Middle frontal gyrus (tissue), 1 donor: ENCODE measurements around the gene REX1BD.

Source experiments
- DNase-seq: peaks from one replicate; pipeline ENCODE4 v3.0.0-alpha.2; 2015; ENCODE audit warnings: low spot score; ENCODE audit errors: extremely low spot score

The REX1BD gene

DNA sequence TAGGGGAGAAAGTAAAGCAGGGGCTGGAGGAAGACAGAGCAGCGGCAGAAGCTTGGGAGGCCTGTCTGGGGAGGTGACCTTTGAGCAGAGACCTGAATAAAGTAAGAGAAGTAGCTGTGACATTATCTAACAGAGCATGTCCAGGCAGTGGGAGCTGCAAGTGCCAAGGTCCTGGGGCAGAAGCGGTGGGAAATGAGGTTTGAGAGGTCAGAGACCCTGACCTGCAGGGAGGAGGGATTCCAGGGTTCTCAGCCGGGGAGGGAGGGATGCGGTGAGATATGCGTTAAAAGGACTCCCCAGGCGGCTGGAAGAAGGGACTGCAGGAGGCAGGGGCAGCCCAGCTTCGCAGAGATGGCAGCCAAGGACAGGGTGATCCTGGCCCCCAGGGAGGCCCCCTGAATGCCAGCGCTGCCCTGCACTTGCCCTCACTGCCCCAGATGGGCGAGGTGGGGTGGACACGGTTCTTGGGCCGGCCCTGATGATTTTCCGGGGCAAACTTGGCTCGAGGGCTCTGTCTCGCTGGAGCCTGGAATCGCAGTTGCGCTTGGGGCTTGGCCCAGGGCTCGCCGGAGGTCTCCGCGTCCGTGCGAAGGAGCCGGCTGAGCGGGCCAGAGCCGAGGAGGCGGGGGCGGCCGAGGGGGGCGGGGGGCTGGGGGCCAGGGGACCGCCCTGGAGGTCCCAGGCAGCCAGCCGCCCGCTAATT is 14.8 kb downstream of the REX1BD start:
- DNase-seq, result no peak

DNA sequence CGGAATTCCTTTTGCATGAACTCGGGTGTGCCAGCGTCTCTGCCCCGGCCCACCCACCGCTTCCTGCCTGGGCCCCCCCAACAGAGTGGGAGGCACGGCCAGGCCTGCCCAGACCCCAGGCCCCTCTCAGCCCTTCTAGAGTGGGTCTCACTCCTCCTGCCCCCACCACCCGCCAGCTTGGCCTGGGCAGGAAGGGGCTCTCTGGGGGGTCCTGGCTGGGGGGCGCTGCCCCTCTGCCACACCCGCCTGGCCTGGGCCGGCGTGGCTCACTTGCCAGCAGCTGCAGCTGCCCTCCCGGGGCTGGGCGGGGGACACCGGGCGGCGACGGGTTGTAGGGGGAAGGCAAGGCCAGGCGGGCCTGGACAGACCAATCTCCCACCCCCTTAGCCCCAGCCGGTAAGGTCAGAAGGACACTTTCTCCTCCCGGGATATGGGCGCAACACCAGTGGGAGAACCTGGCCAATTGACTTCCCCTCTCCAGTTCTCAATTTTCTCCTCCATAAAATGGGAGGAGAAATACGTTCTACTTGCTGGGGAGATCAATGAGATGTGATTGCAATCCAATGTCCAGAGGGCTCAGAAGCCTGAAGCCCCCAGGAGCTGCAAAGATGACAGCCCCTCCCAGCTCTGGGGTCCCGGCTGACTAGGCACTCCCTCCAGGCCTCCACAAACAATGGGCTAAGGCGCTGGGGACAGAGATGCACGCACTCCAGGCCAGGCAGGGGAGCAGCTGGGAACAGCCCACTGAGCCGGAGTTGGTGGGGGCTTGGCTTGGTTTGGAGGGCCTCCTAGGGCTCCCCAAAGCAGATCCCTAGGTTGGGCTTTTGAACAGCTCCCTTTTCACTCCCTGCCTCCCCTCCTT is 15.6 kb downstream of the REX1BD start:
- DNase-seq, result no peak

DNA sequence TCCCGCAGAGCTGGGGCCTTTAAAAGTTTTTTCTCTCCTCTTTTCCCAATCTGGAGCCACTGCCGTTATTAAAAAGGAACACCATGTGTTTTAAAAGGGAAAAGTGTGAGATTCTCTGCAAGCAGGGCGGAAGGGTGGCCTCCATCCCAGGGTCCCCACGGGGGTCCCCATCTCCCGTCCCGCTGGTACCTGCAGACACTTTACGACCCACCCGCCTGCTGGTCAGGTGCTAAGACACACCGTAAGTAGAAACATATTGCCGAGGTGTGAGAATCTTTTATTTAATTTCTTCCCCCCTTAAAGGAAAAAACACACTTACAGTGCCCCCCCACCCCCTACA is 16.2 kb downstream of the REX1BD start:
- no peak for DNase-seq

DNA sequence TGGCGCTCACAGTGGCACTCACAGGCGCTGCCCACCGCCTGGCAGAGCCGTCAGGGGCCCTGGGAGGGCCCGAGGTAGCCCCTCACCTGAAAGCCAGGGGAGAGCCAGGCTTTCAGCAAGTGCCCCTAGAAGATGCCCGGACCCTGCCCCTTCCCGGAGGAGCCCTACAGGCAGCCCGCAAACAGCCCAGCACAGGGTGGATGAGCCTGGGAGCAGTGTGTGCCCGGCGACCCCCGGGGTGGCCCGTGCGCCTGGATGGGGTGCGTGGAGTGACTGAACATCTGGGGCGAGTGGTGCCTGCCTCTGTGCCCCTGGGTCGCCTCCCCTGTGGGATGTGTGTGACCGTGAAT is 16.6 kb downstream of the REX1BD start:
- no peak for DNase-seq

DNA sequence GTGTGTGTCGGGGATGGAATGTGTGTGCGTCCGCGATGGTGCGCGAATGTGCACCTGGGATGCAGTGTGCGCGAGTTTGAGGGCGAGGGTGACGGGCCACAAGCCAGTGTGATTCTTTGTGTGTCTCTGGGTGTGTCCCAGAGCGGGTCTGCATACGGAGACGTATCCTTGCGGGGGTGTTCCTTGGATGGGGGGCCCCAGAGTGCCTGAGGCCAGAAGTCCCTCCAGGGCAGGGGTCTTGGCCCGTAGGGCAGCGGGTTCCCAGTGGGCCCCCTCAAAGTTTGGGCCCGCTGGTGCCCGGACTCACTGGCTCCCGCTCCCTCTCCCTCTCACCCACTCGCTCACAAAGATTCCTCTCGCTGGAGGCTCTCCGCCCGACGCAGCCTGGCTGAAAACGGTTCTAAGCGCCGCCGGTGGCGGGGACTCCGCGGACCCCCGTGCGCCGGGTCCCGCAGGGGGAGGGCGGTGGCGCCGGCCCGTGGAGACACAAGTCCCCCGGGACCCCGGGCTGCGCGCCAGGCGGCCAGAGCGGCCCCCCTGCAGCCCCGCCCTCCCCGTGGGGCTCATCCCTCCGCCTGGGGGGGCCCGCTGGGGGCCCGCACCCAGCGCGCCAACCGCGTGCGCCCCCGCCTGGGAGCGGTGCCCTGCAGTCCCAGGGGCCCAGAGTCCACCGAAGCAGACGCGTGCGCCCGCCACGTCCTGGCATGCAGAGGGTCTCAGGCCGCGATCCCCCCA is 17.1 kb downstream of the REX1BD start:
- DNase-seq, result no peak

DNA sequence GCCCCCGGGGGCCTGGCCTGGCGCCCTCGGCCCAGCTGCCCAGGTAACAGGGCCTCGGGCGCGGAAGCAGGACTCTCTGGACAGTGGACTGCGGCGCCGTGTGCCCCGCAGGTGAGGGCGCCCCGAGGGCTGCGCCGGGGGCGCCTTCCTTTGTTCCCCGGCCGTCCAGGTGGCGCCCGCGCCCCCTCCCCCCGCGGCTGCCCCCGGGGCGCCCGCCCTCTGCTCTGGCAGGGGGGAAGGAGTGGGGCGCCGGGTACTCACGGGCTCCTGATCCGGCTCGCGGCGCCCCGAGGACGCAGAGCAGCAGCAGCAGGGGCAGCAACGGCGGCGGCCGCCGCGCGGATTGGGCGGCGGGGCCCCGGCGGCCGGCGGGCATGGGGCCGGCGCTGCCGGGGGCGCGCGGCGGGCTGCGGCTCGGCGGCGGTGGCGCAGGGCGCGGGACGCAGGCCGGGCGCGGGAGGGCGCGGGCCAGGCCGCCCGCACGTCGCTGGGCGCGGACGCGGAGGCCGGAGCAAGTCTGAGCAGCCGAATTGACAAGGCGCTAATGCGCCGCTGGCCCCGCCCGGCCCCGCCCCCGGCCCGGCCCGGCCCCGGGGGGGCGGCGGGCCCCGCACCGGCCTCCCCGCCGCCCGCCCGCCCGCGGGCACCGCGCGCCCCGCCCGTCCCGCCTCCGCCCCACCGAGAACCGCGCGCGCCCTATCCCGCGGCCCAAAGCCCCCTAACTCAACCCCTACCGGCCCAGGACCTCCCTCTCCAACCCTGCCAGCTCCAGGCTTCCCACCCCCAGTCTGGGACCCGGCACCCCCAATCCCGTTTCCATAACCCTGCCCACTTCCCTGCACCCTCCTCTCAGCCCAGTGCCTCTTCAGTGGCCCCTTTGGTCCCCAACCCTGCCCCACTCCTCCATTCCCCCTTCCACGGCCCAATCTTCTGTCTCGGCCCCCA is 18.0 kb downstream of the REX1BD start, which contains the start of gene CRLF1:
Gene CRLF1, minus strand, starts transcription at position 519 of the 945 bp plus-strand sequence. Its CDS starts 143 bp downstream, at position 376.
- DNase-seq, result no peak

DNA sequence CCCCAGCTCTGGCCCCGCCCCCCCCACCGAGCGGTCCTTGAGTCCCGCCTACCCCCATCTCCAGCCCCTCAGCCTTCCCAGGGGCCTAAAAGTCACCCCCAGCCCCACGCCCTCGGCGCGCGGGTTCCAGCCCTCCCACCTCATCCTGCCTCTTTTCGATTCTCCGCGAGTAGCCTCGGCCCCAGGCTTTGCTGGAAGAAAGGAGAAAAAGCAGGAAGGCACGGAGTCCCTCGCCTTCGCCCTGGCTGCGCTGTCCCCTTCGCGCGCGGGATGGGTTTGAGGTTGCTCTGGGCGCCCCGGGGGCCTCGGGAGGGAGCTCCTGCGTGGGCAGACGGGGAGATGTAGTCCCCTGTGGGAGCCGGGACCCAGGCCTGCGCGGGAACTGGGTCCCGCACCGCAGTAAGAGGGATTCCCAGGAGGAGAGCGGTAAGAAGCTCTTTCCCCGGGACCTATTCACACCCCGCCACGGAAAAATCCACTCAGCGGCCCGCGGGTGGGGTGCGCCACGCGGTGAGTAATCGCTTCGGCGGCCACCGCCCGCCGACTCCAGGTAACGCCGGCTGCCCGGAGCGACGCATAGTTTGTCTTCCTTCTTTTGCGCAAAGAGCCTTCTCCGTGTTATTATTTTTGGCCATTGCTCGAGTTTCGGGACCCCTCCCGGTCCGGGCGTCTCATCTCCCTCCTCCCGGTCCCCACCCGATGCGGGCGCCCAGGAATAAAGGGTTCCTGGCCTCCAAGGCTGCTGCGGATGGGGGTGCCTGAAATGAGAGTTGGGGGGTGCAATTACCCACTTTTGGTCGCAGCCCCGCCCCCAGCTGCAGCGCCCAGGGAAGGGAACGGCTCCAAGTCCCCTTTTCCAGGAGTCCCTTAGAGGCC is 18.9 kb downstream of the REX1BD start:
- DNase-seq, result no peak

DNA sequence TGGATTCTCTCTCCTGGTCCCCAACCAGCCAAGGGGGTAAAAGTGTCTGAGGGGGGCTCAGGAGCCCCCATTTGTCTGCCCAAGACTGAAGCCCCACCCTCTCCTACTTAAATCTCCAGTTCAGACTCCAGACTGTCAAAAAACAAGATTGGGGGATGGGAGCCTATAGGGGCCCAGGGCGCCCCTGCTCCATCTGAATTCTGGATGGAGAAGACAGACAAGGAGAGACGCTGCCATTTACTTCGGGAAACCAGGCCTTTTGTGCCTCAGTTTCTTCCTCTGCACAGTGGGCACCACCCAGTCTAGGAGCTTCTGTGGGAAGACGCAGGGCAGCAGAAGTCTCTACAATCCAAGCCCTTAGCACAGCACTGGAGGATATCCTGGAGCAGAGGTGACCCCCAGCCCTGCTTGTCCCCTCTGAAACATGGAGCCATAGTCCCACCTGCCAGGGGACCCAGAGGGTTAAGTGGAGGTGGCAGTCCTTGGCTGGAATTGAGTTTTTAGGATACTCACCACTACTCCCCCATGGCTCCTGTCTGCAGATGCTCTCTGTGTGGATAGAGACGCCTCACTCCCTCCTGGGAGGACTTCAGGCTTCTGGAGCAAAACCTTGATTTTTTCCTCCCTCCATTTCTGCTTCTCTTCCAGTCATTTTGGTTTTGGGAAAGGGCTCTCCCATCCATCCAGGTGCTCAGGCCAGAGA is 19.7 kb downstream of the REX1BD start:
- DNase-seq, result no peak

DNA sequence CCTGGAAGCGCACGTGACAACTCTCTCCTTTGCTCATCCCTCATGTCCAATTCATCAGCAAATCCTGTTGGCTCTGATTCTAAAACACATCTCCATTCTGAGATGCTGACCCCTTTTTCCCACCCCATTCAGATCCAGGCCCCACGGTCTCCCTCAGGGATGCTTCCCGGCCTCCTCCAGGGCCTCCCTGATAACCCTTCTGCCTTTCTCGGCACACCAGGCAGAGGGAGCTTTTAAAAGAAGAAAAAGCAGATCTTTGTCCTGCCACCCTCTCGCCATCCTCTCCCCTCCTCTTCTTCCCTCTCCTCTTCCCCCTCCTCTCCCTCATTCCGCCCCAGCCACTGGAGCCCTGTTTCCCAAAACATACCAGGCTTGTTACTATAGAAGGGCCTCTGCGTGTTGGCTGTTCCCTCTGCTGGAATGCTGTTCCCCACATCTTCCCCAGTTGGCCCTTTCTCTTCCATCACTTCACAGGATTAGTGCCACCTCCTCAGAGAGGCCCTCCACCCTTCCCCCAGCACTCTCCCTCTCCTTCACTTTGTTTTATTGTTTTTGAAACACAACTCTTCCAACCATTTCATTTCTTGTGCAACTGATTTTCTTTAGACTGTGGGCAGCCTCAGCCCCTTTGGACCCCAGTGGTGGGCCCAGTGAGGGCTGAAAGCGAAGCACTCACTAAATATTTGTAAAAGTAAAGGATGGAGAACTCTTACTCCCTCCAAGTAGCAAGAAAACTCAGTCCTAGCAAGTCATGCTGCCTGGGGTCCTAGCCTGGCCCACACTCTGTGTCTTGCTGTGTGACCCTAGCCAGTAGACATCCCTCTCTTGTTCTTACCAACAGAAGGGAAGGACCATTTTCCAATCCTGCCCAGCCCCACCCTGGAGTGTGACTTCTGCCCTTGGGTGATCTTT is 20.5 kb downstream of the REX1BD start:
- DNase-seq, result no peak

DNA sequence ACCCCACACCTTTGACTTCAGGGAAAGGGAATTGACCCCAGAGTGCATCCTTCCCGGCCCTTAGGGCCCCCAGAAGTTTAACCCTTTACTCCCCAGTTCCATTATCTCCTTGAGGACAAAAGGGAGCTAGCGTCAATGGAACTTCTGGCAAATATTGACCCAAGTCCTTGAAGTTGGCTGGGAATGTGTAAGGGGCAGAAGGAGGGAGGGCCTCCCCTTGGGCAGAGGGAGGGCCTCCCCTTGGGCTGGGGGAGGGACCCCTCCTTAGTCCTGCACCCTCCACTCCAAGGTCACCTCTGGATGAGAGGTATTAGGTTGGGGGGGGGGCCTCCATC is 21.1 kb downstream of the REX1BD start:
- DNase-seq, result no peak

DNA sequence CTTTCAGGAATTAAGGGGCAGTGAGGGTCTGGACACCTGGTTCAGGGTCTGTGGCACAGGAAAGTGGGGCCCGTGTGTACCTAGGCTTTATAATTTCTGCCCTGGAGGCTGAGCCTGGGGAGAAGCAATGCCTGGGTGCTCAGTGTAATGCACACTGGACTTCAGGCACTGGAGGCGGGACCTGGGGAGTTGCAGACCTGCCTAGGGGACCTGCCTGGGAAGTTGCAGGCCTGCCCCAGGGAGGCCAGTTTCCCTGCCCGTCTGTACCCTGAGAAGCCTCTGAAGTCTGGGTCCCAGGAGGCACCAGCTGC is 21.6 kb downstream of the REX1BD start:
- no peak for DNase-seq

DNA sequence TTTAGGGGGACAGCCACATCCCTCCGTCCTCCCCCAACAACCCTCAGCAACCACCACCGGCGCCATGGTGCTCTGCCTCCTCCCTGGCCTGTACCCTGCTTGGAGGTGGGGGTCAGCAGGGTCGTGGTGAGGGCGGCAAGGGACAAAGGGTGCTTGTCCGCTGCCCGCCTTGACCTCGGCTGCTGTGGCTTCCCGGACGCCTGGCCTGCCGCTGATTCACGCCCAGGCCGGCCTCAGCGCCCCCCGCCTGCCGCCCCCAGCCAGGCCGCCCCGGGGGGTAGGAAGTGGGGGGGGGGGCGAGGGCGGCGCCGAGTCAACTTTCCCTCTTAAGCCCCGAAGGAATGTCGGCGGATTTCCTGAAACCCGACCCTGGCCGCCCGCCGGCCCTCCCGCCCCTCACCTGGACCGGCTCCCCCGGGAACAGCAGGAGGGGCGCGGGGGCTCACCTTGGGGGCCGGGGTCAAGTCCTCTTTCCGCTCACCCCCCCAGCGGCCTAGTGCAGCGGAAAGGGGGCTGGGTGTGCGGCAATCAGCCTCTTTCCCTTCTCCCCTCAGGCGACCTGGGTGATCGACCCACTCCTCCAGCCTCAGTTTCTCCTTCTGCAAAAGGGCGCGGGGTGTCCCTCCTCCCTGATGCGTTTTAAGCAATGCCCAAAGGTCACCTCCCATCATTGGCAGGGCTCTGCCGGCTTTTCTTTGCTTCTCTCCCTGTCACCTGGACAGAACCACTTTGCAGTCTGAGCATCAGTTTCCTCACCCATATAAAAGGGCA is 22.1 kb downstream of the REX1BD start:
- no peak for DNase-seq

DNA sequence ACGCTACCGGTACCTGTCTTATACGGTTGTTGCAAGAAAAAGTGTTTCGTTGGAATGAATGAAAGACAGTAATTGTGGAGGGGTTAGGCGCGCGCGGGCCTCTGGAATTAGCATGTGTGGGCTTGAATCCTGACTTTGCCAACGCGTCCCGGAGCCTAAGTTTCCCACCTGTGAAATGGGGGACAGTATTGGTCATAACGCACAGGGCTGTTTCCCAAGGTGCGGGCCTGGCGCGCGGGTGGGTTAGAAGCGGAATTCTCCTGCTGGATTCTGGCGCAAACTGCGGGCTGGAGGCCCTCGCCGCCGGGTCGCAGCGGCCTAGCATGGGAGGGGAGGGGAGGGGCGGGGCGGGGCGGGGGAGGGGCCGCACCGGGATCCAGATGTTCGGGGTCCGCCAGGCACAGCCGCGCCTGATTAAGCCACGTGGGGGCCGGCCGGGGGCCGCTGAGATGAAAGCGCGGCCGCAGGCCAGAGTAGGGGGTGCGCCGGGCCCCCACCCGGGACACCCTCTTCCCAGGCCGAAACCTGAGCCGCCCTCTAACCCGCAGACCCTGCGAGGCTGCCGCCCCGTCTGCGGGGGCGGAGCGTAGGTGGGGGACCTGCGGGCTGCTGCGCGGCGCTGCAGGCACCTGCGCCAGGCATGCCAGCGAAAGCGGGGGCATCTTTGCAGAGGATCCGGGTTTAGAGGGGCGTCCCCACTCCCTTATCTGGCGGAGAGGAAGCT is 22.9 kb downstream of the REX1BD start:
- no peak for DNase-seq

DNA sequence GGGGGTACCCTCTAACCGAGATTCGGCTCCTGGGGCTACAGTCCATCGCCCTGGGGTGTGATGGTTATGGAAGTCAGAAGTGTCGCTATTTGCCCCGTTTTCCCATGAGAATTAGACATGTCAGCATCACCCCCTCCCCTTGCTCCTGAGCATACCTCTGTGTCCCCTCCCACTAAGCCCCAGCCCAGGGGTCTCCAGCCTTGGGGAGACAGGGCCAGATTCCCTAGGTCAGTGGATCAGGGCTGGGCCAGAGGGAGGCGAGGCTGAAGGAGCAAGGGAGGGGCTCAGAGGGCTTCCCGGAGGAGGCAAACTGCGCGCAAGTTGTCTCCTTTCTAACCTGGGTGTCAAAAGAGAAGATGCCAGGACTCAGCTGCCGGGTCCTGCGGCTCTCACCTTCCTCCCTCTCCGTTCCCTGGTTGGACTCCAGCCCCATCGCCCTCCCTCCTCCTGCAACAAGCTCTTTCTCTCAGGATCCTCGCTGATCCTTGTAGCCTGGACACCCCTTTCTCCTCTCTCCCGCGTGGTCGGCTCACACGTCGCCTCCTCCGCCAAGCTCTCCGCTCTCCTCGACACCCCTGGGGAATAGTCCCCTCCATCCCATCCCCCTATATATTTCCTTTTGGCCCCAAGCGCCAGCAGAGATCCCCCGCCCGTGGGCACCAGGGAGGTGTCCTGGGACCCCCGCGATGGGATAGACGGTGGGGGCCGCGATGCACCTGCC is 23.6 kb downstream of the REX1BD start:
- no peak for DNase-seq

DNA sequence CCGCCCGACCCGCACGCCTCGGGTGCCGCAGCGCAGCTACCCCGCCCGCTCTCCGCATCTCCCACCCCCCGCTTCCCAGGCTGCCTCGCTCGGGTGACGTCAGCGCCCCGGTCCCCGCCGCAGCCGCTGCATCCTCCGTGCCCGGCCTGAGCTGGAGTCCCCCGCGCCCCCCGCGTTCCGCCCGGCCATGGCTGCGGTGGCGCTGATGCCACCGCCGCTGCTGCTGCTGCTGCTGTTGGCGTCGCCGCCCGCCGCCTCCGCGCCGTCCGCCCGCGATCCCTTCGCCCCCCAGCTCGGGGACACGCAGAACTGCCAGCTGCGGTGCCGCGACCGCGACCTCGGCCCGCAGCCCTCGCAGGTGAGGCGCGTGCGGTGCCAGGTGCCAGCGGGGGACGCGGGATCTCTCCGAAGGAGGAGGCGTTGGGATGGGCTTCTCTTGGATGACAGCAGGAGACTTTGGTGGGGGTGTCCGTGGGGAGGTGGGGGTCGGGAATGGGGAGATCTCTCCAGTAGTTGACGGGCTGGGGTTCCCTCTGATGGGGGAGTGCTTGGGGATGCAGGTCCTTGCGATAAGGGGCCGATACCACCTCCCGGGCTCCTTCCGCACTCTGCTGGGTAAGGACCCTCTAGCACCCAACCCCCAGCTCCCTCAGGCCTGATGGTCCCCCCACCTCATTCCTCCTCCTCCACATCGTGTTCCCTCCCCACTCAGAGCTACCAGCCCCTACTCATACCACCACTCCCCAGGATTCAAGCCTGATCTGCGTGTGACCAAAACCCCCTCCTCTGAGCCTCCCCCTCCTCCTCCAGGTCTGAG is 24.4 kb downstream of the REX1BD start, which contains the start of gene TMEM59L:
Gene TMEM59L, plus strand, starts transcription at position 99 of the 817 bp plus-strand sequence. Its CDS starts 89 bp downstream, at position 188.
- no peak for DNase-seq
